Amygdala (tissue), 56 donors: ENCODE data around the gene GGNBP2.
A peak's percentile ranks its signal among the peaks of the same experiment; 100 is the strongest.

Source experiments
- DNase-seq, 56 donors: peaks; one replicate each; lab custom pipeline; 2025; lab: John Stamatoyannopoulos, UW

The GGNBP2 gene

DNA sequence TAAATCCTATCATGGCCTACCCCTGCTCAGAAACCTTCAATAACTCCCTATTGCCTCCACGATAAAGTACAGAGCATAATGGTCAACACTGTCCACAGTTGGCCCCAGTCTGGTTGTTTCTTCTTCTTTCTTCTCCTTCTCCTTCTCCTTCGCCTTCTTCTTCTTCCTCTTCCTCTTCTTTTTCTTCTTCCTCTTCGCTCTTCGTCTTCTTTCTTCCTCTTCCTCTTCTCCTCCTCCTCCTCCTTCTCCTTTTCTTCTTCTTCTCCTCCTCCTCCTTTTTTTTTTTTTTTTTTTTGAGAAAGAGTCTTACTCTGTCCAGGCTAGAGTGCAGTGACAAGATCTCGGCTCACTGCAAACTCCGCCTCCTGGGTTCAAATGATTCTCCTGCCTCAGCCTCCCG, 80.5 kb downstream of the GGNBP2 start:
- no peak for DNase-seq

DNA sequence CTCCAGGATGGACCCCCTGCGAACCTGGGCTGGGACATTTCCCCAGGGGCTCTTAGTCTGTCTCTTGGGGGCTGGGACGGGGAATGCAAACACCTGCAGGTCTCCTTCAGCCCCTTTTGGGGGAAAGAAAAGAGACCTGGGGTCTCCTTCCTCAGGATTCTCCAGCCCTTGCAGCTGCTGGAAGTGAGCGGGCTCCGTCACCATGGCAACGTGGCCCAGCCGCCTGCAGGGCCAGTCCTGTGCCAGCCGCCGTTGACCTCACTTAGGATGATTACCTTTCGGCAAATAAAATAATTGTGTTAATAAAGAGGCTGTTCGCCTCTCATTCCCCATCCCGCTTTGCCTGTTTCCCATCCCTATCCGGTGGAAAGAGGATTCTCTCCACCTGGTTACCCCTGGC, 82.4 kb downstream of the GGNBP2 start:
- DNase-seq = no peak

DNA sequence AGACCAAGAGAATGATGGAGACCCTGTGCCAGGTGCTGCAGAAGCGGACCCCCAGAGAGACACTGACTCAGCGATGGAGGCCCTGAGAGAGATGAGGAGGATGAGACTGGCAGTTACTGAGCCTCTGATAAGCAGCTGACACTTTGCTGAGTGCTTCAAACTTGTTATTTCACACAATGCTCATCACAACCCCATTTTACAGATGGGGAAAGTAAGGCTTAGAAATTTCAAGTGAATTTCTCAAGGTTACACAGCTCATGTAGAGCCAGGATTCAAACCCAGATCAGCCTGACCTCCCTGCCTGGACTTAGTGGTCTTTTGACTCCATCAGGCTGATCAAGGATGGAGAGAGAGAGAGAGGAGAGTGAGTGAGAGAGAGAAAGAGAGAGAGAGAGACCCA, 83.9 kb downstream of the GGNBP2 start:
- DNase-seq = no peak

DNA sequence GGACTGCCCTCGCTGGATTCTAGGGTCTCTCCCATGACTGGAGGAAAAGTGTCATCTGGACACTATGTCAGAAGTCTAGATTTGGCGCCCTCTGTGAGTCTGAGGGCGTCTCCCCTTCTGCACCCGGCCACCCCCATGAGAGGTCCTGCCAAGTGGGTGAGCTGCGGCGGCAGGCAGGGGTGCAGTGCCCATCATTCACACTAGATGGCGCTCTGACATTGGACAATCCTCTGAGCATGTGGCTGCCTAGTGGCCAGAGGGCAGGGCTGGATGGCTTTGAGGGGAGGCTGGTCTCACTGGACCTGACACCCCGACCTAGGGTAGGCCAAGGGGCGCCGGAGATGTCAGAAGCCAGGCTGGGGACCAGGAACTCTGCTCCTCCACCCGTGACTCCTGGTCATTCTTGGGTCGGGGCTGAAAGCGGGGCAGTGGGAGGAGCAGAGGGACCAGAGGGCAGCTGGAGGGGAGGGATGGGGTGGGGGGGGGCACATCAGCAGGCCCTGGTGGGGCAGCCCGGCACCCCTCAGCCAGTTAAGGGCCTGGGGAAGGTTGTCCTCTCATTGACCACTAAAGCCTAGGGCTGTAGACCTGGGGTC, 84.6 kb downstream of the GGNBP2 start:
- DNase-seq = peak in 54 of 56 donors; percentile 12 to 84 (median 54)

DNA sequence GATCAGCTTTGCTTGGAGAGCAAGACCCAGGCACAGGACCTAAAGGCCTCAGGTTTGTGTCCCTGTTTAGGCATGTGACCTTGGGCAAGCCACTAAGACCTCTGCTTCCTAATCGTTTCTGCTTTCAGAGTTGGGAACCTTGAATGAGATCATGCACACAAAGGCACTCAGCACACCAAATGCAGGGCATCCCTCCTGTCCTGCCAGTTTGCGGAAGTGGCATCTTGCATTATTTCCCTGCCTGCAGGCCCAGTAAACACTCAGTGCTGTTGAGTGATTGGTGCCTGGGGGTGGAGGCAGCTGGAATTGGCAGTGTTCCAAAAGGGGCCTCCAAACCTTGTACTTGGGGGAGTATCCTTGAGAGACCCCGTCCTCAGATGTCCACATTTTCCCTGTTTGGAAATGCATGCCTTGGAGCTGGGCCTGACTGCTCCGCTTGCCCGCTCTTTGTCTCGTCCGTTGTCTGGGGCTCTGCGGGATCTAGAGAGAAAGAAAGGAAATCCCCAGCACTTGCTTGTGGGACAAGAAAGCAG, 85.3 kb downstream of the GGNBP2 start:
- DNase-seq = no peak

DNA sequence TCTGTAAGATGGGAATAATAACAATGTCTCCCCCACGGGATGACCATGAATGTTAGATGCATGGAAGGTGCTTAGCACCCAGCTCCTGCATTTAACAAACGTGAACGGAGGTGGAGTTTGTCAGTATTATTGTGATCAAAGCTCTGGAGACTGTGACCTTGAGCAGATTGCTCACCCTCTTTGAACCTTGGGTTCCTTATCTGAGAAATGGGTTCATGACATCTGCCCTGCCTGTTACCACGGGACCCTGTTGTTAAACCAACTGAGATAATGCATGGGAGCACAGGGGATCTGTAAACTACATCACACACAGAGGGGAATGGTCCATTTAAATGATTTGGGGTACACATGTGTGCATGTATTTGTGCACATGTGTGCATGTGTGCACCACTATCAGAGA, 86.3 kb downstream of the GGNBP2 start:
- no peak for DNase-seq

DNA sequence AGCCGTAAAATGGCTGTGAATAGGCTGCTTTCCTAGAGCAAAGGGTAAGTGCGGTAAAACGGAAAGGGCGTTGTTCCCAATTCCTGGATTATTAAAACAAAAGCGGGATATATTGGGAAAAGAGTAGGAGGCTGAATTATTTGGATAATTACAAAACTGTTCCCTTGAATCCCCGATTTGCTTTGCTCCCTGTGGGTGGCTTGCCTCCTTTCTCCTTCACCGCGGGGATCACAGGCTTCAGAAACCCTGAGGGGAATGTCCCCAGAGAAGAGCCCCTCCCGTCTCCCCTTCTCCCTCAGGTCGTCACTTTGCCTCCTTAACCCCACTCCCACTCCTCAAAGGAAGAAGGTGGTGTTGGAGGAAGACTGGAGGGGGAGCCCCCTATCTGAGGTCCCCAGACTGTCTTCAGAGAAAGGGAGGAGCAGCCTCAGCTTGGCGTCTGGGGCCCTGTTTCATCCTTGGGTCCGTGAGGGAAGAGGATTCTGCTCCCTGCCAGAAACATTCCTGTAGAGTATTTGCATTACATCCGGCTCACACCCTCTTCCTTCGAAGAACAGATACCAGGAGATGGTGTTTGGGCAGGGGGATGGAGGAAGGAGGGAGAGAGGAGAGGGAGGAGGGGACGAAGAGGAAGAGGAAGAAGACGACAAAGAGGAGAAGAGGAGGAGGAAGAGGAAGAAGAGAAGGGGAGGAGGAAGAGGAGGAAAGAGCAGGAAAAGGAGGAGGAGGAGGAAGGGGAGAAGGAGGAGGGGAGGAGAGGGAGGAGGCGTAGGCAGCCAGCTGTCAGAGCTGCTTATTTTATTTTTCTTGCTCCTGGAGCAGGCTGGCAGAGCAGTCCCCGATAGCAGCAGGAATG, 88.4 kb downstream of the GGNBP2 start:
- DNase-seq = peak in 2 of 56 donors; percentile 5 to 43
